Measurements from ENCODE around the gene CDK5RAP3. TPM values are rescaled to one million over a fixed set of nuclear protein-coding genes. Genes with fewer than 3 reads are reported as not detected.

CDK5RAP3 gene
- total and polyA plus RNA-seq, 2 of the 13 experiments (the other 11 are each of a cell fraction or from before 2014, with no cell fraction given), result 128 to 154 TPM

DNA sequence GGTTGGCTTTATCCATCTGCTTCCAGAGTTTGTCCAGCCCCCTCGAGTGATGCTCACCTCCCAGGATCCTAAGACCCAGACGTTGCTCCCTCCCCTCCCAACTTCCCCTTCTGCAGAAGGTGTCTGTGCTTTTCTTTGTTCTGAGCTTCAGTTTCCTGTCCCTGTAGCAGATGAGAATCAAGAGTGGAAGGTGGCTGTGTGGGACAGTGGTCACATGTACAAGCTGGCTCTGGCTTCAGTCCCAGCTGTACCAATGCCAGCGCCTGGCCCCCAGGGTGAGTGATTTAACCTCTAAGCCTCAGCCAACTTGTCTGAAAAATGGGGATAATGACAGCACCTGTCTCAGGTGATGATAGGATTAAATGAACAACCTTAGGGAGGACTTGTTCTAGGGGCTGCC, 21.0 kb upstream of the CDK5RAP3 start:
- H3K4me1 ChIP-seq (ENCODE audit: insufficient read depth, low read length), result peaks cover 84% of the 10 kb centered on the region

More for the DNA sequence above, 21.0 kb upstream of the CDK5RAP3 start:
- H2AFZ ChIP-seq (ENCODE audit: low read length), result no peak overlapping the region
- no peak for DNase-seq (ENCODE audit: low spot score)
- in situ Hi-C loops (cut with HindIII; ENCODE audit: extremely low pct_ligation_motif_present, low pct_unique_long_range_greater_than_20kb) (no loop called here), intact Hi-C loops (cut with micrococcal nuclease; ENCODE audit: unreplicated experiment) (loop anchor here (1.0 to 2.0 kb wide), 4 partner anchors 20 to 107 kb away; no protein-coding TSS in a partner anchor)
- POLR2A ChIA-PET, result interaction anchor here (0.9 to 15.1 kb wide), 7 partner anchors 7 to 98 kb away, joined by 3 to 267 read pairs (median 19); partner anchors contain the start of genes CDK5RAP3, NFE2L1, PNPO and PRR15L
- CTCF ChIA-PET (ENCODE audit: low intra/inter-chr PET ratio, low total read pairs), result interaction anchor here (1.5 to 3.5 kb wide), 7 partner anchors 18 to 75 kb away, joined by 4 to 54 read pairs (median 12); partner anchors contain the start of gene CDK5RAP3
- H3K27me3 ChIP-seq (ENCODE audit: control insufficient read depth in 1 of 2, insufficient read depth in 2 of 2, low read length in 2 of 2), result no peaks in the 10 kb centered on the region
- H3K4me2 ChIP-seq (ENCODE audit: low read depth, low read length), result peak overlapping the region; percentile 76
- no peak for FAIRE-seq
- H3K4me3 ChIP-seq (replicated peaks in 1 of 3; ENCODE audit: insufficient read depth in 1 of 3, low read depth in 2 of 3, low read length in 3 of 3), result peak overlapping the region in 1 of 3 experiments; percentile 43; a peak in 1 of 6 replicates
- H4K20me1 ChIP-seq (ENCODE audit: insufficient read depth, low read length), result no peaks in the 10 kb centered on the region
- peaks cover 2 to 26% of the 10 kb centered on the region in 2 experiments for H3K36me3 ChIP-seq (replicated peaks in 1 of 2; ENCODE audit: control insufficient read depth in 1 of 2, insufficient read depth in 2 of 2, low read length in 2 of 2)
- ATAC-seq, result no peak
- TF ChIP-seq EHMT2 (IDR thresholded peaks at IDR 0.05; ENCODE audit: borderline replicate concordance, low read depth, low read length) (no peak), ZNF629 (CRISPR knock-in tag; conservative IDR thresholded peaks at IDR 0.05) (peak; percentile 74), EED (CRISPR knock-in tag; IDR thresholded peaks at IDR 0.05) (no peak), ZMYM3 (CRISPR knock-in tag; IDR thresholded peaks at IDR 0.05) (0 out of 2 replicates have a peak, but pooled peaks have one; percentile 18), ZNF598 (CRISPR knock-in tag; IDR thresholded peaks at IDR 0.05; ENCODE audit: borderline replicate concordance) (0 out of 2 replicates have a peak, but pooled peaks have one; percentile 13), ELF3 (CRISPR knock-in tag; IDR thresholded peaks at IDR 0.05) (0 out of 2 replicates have a peak, but pooled peaks have one; percentile 16), NCOR1 (IDR thresholded peaks at IDR 0.05; ENCODE audit: borderline replicate concordance, low read length) (0 out of 2 replicates have a peak, but pooled peaks have one; percentile 3), TAF1 (CRISPR knock-in tag; IDR thresholded peaks at IDR 0.05) (0 out of 2 replicates have a peak, but pooled peaks have one; percentile 16)
- TF ChIP-seq, protein P1, sequence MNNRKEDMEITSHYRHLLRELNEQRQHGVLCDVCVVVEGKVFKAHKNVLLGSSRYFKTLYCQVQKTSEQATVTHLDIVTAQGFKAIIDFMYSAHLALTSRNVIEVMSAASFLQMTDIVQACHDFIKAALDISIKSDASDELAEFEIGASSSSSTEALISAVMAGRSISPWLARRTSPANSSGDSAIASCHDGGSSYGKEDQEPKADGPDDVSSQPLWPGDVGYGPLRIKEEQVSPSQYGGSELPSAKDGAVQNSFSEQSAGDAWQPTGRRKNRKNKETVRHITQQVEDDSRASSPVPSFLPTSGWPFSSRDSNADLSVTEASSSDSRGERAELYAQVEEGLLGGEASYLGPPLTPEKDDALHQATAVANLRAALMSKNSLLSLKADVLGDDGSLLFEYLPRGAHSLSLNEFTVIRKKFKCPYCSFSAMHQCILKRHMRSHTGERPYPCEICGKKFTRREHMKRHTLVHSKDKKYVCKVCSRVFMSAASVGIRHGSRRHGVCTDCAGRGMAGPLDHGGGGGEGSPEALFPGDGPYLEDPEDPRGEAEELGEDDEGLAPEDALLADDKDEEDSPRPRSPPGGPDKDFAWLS (CRISPR knock-in tag; IDR thresholded peaks at IDR 0.05; ENCODE audit: borderline replicate concordance), result 0 out of 2 replicates have a peak, but pooled peaks have one; percentile 14
- 91% methylated on average over 3 of the region's 3 CpGs for WGBS (ENCODE audit: low lambda C conversion rate)
- peak overlapping the region; percentile 76 for H3K27ac ChIP-seq (ENCODE audit: extremely low read length, insufficient read depth, low read length)
- no peaks in the 10 kb centered on the region for H3K9me3 ChIP-seq (ENCODE audit: low read length)
- BruUV-seq (replicated peaks), result no TSS peak
- H3K9ac ChIP-seq (ENCODE audit: insufficient read depth, low read depth, low read length), result peak overlapping the region; percentile 39; the same call in 1 of the 2 replicates
- no peaks in the 10 kb centered on the region for H3K79me2 ChIP-seq (ENCODE audit: insufficient read depth, low read length)
